KMS-11 (cell line): ENCODE data around the gene MOB1B.
"Not testable (repeated sequence)": the region's sequence is repeated elsewhere in the genome, so short reads cannot be mapped to it uniquely, and the experiment has no call there.

Experiments used
- H2AFZ ChIP-seq: fragments of 200-600 bp; sonication (generic); 2 replicates; pipeline ENCODE4 v1.6.1; 2016; ENCODE audit warnings: antibody characterized with exemption, mixed run types, low read depth
- H3K27ac ChIP-seq: fragments of 200-600 bp; sonication (generic); 2 replicates; pipeline ENCODE4 v1.6.1; 2016; ENCODE audit warnings: mild to moderate bottlenecking, mixed run types
- H3K27me3 ChIP-seq: fragments of 200-600 bp; sonication (generic); 2 replicates; pipeline ENCODE4 v1.6.1; 2017; ENCODE audit warnings: mild to moderate bottlenecking, low read depth, mixed run types, moderate library complexity; ENCODE audit not compliant: insufficient read depth
- H3K36me3 ChIP-seq: fragments of 200-600 bp; sonication (generic); 2 replicates; pipeline ENCODE4 v1.6.1; 2017; ENCODE audit warnings: mild to moderate bottlenecking, mixed run types; ENCODE audit not compliant: insufficient read depth
- H3K4me1 ChIP-seq: fragments of 200-600 bp; sonication (generic); 2 replicates; pipeline ENCODE4 v1.6.1; 2016; ENCODE audit warnings: mild to moderate bottlenecking, low read depth, mixed run types; ENCODE audit not compliant: poor library complexity, severe bottlenecking
- H3K4me2 ChIP-seq: fragments of 200-600 bp; sonication (generic); 2 replicates; pipeline ENCODE4 v1.7.0; 2016; ENCODE audit warnings: mild to moderate bottlenecking, mixed run types
- H3K4me3 ChIP-seq: fragments of 200-600 bp; sonication (generic); IDR thresholded peaks from 2 replicates; pipeline ENCODE4 v1.6.1; 2017; ENCODE audit warnings: low read depth, low read length, mixed read lengths; ENCODE audit not compliant: insufficient read depth
- H3K79me2 ChIP-seq: fragments of 200-600 bp; sonication (generic); 2 replicates; pipeline ENCODE4 v1.6.1; 2016; ENCODE audit warnings: low read depth, mixed run types; ENCODE audit not compliant: insufficient read depth
- H3K9ac ChIP-seq: fragments of 200-600 bp; sonication (generic); 2 replicates; pipeline ENCODE4 v1.6.1; 2016; ENCODE audit warnings: mild to moderate bottlenecking, mixed run types
- H4K20me1 ChIP-seq: fragments of 200-600 bp; sonication (generic); 2 replicates; pipeline ENCODE4 v1.6.1; 2016; ENCODE audit warnings: mild to moderate bottlenecking, mixed run types; ENCODE audit not compliant: insufficient read depth
- CTCF ChIP-seq: fragments of 200-600 bp; sonication (generic); conservative IDR thresholded peaks from 2 replicates; pipeline ENCODE4 v1.6.1; 2017; ENCODE audit warnings: low read depth, mild to moderate bottlenecking, antibody characterized with exemption, low read length, moderate library complexity, mixed read lengths

The MOB1B gene

GRCh38 chr4:71004281-71004851 lies 102.2 kb downstream of the MOB1B start:
- Histone ChIP-seq H3K27me3 (no peaks in the 10 kb centered on the region), H2AFZ (no peak overlapping the region; the same call in 1 of the 2 replicates), H3K4me2 (peak overlapping the region; percentile 71), H3K36me3 (no peaks in the 10 kb centered on the region), H3K4me1 (peaks cover 61% of the 10 kb centered on the region), H3K4me3 (peak overlapping the region; percentile 66), H3K27ac (peak overlapping the region; percentile 55), H3K79me2 (peaks cover 58% of the 10 kb centered on the region), H4K20me1 (no peaks in the 10 kb centered on the region), H3K9ac (peak overlapping the region; percentile 5; the same call in 1 of the 2 replicates)
- no peak for TF ChIP-seq CTCF

GRCh38 chr4:71005025-71005424 lies 102.9 kb downstream of the MOB1B start:
- peak overlapping the region; percentile 5; the same call in 1 of the 2 replicates for H3K9ac ChIP-seq
- H3K27me3 ChIP-seq, H2AFZ ChIP-seq, H3K36me3 ChIP-seq, H4K20me1 ChIP-seq: not testable (repeated sequence)
- H3K27ac ChIP-seq: peak overlapping the region; percentile 55
- H3K4me1 ChIP-seq: peaks cover 67% of the 10 kb centered on the region
- peak overlapping the region; percentile 10 for H3K4me3 ChIP-seq
- H3K79me2 ChIP-seq: peaks cover 58% of the 10 kb centered on the region
- H3K4me2 ChIP-seq: peak overlapping the region; percentile 71

DNA sequence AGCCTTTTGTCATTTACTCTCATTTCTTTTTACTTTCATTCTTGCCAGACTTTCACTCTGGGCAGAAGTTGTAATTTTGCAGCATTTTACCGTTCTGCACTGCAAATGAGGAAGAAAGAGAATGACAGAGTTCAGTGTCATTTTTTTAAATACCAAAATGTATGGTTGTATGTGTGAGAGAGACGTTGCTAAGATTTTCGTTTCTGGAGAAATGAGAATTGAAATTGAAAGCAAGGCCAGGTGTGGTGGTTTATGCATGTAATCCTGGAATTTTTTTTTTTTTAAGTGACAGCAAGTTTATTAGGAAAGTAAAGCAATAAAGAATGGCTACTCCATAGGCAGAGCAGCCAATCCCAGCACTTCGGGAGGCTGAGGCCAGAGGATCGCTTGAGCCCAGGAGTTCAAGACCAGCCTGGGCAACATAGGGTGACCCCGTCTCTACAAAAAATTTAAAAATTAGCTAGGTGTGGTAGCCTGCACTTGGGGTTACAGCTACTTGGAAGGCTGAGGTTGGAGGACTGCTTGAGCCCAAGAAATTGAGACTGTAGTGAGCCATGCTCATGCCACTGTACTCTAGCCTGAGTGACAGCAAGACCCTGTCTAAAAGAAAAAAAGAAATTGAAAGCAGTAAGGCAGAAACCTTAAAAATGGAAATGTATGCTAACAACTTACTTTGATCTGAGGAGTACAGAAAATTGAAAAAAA lies 104.2 kb downstream of the MOB1B start:
- no peak for TF ChIP-seq CTCF
- Histone ChIP-seq H4K20me1 (no peaks in the 10 kb centered on the region), H3K27me3 (no peaks in the 10 kb centered on the region), H3K27ac (peak overlapping the region; percentile 55), H3K4me1 (peaks cover 71% of the 10 kb centered on the region), H3K4me3 (no peak overlapping the region), H3K9ac (peak overlapping the region; percentile 19; the same call in 1 of the 2 replicates), H3K79me2 (peaks cover 47% of the 10 kb centered on the region), H3K4me2 (peak overlapping the region; percentile 71), H2AFZ (no peak overlapping the region), H3K36me3 (no peaks in the 10 kb centered on the region)

- Histone ChIP-seq H3K36me3 (no peaks in the 10 kb centered on the region), H3K79me2 (peaks cover 29% of the 10 kb centered on the region; the same call in 1 of the 2 replicates), H3K27ac (no peak overlapping the region), H3K27me3 (no peaks in the 10 kb centered on the region), H3K9ac (no peak overlapping the region), H3K4me2 (no peak overlapping the region), H2AFZ (no peak overlapping the region), H4K20me1 (no peaks in the 10 kb centered on the region), H3K4me3 (no peak overlapping the region), H3K4me1 (peaks cover 56% of the 10 kb centered on the region)
- TF ChIP-seq CTCF: no peak
Measured at GRCh38 chr4:71008196-71008595, 106.0 kb downstream of the MOB1B start.

DNA sequence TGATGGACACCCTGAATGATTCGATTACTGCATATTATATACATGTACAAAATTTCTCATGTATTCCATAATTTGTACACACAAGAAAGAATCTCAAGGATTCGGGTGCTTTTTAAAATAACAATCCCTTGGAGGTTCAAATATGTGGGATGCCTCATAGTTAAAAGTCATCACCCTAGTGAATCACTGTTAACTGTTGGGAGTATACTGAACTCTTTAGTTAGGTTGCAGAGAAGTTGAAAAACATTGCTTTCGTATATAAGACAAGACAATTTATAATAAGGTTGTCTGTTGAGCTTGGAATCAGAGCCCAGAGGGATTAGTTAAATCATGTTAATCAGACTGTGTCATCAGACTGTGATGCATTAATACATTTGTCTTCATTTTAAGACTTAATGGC lies 106.9 kb downstream of the MOB1B start:
- peaks cover 47% of the 10 kb centered on the region for H3K4me1 ChIP-seq
- H3K36me3 ChIP-seq: no peaks in the 10 kb centered on the region
- no peak overlapping the region for H3K27ac ChIP-seq
- no peak for TF ChIP-seq CTCF
- no peaks in the 10 kb centered on the region for H3K27me3 ChIP-seq
- H2AFZ ChIP-seq: no peak overlapping the region
- H3K9ac ChIP-seq: no peak overlapping the region
- H3K4me3 ChIP-seq: no peak overlapping the region
- H3K4me2 ChIP-seq: no peak overlapping the region
- H4K20me1 ChIP-seq: no peaks in the 10 kb centered on the region
- peaks cover 20% of the 10 kb centered on the region; the same call in 1 of the 2 replicates for H3K79me2 ChIP-seq
